ENCODE data around the gene ADGRG2.

DNA sequence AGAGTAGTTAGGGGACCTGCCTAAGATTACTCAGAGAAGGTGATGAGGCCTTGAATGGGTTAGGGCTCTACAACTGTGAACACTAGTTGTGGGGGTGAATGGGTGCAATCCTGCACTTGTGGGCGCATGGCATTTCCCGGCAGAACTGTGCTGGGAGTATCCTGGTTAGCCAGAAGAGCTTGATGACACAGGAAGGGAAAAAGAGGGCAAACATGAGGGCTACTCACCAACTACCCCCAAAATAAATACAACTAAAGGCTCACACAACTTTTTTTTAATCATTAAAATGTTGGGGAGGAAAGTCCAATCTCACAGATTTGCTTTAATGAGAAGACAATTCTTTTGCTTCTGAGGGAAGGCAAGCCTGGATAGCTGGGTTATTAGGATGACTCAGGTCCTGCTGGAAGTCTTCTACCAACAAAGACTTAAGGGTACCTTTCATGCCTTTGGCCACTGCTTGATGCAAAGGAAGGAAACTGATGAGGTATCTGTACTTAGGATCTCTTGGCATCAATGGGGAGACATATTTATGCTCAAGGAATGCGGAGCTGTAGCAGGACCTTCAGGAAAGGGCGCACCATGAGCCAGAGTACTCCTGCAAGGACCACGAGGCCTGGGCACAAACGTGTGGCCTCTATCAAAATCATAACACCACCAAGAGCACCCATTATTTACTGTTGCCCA is 141.0 kb downstream of the ADGRG2 start:
- TF ChIP-seq, protein P1, sequence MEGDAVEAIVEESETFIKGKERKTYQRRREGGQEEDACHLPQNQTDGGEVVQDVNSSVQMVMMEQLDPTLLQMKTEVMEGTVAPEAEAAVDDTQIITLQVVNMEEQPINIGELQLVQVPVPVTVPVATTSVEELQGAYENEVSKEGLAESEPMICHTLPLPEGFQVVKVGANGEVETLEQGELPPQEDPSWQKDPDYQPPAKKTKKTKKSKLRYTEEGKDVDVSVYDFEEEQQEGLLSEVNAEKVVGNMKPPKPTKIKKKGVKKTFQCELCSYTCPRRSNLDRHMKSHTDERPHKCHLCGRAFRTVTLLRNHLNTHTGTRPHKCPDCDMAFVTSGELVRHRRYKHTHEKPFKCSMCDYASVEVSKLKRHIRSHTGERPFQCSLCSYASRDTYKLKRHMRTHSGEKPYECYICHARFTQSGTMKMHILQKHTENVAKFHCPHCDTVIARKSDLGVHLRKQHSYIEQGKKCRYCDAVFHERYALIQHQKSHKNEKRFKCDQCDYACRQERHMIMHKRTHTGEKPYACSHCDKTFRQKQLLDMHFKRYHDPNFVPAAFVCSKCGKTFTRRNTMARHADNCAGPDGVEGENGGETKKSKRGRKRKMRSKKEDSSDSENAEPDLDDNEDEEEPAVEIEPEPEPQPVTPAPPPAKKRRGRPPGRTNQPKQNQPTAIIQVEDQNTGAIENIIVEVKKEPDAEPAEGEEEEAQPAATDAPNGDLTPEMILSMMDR (conservative IDR thresholded peaks at IDR 0.05; ENCODE audit: low read length), result no peak
- TF ChIP-seq EZH2phosphoT487 (IDR thresholded peaks at IDR 0.05; ENCODE audit: borderline replicate concordance, low read depth, low read length), result no peak

All from OCI-LY7 (cell line).